ENCODE data around the gene FOXE1.

GRCh38 chr9:97820373-97820772, 32.7 kb upstream of the FOXE1 start:
- TF ChIP-seq CTCF (IDR thresholded peaks at IDR 0.05; ENCODE audit: low read depth, low read length, missing input control) (no peak), FOXA1 (IDR thresholded peaks at IDR 0.05) (no peak), MAX (IDR thresholded peaks at IDR 0.05) (no peak), EGR1 (IDR thresholded peaks at IDR 0.05; ENCODE audit: low read depth in 2 of 2) (no peak), RAD21 (IDR thresholded peaks at IDR 0.05) (no peak)

All from liver (tissue), 3 donors.